HL-60 (cell line): ENCODE results near the gene DLX2.

Experiments used
- DNase-seq, 2 experiments: peaks; one replicate each; pipeline ENCODE4 v3.0.0-alpha.2; 2010 to 2020; ENCODE audit warnings: low read depth in 1 of 2, low spot score in 1 of 2
- H3K27ac ChIP-seq: fragments of 250-450 bp; sonication (Bioruptor Pico); replicated peaks from 2 replicates; pipeline ENCODE4 v1.5.1; 2020; ENCODE audit warnings: mild to moderate bottlenecking, moderate library complexity
- H3K27me3 ChIP-seq: fragments of 250-450 bp; sonication (Bioruptor Pico); 2 replicates; pipeline ENCODE4 v1.5.1; 2021; ENCODE audit warnings: mild to moderate bottlenecking, moderate library complexity; ENCODE audit not compliant: insufficient read depth, poor library complexity, severe bottlenecking
- H3K4me3 ChIP-seq: replicated peaks from 2 replicates; pipeline ENCODE4 v1.5.1; 2011; ENCODE audit warnings: mild to moderate bottlenecking, control low read depth, low read length; ENCODE audit not compliant: insufficient read depth
- CTCF ChIP-seq: IDR thresholded peaks from one replicate; pipeline ENCODE4 v1.5.1; 2011; ENCODE audit warnings: low read length, control low read depth, inconsistent platforms; ENCODE audit not compliant: insufficient read depth
- GABPA ChIP-seq: IDR thresholded peaks from 2 replicates; pipeline ENCODE4 v1.6.1; 2012; ENCODE audit warnings: low read depth
- POLR2AphosphoS5 ChIP-seq: IDR thresholded peaks from 2 replicates; pipeline ENCODE4 v1.6.1; 2012; ENCODE audit warnings: low read depth
- REST ChIP-seq: IDR thresholded peaks from 2 replicates; pipeline ENCODE4 v1.6.1; 2012; ENCODE audit warnings: low read depth; ENCODE audit not compliant: insufficient replicate concordance
- SPI1 ChIP-seq: IDR thresholded peaks from 2 replicates; pipeline ENCODE4 v1.6.1; 2012; ENCODE audit warnings: low read depth, mild to moderate bottlenecking, borderline replicate concordance

Gene DLX2

GRCh38 chr2:172058660-172059059 is 44.0 kb downstream of the DLX2 start:
- Histone ChIP-seq H3K27me3 (no peaks in the 10 kb centered on the region), H3K27ac (no peak overlapping the region), H3K4me3 (no peak overlapping the region)
- no peak for DNase-seq
- TF ChIP-seq REST (no peak), CTCF (no peak), GABPA (no peak), SPI1 (no peak), POLR2AphosphoS5 (no peak)

- no peak for TF ChIP-seq CTCF
- no peak for TF ChIP-seq GABPA
- TF ChIP-seq POLR2AphosphoS5: no peak
- no peak for TF ChIP-seq REST
- TF ChIP-seq SPI1: no peak
- H3K27me3 ChIP-seq: no peaks in the 10 kb centered on the region
- no peak for DNase-seq
These were observed 46.4 kb downstream of the DLX2 start for GRCh38 chr2:172056293-172056692.

GRCh38 chr2:172053486-172053885 is 49.2 kb downstream of the DLX2 start:
- TF ChIP-seq CTCF: no peak
- no peak for TF ChIP-seq POLR2AphosphoS5
- no peak for TF ChIP-seq SPI1
- no peak for TF ChIP-seq REST
- TF ChIP-seq GABPA: no peak
- DNase-seq: no peak
- no peaks in the 10 kb centered on the region for H3K27me3 ChIP-seq
- no peak overlapping the region for H3K27ac ChIP-seq
- H3K4me3 ChIP-seq: no peak overlapping the region

More at GRCh38 chr2:172056293-172056692, 46.4 kb downstream of the DLX2 start:
- H3K27ac ChIP-seq: no peak overlapping the region
- H3K4me3 ChIP-seq: no peak overlapping the region
